ENCODE data around the gene FGR.

FGR gene

DNA sequence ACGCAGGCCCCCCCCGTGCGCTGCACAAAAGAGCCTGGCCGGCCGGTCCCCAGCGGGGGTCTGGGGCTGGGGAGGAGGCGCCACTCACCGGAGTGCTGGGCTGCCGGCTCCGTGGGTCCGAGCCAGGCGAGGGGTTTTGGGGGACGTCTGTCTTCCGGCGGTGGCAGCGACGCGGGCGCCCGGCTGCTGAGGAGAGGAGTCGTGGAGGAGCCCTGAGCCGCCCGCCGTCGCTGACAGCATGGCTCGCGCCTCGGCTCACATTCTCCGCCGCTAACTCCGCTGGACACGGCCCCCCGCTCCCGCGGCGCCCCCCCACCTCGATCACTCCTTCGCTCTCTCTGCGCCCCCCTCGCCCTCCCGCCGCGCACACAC, 31.7 kb downstream of the FGR start:
- H3K9me3 ChIP-seq (ENCODE audit: low read depth, low read length) = no peaks in the 10 kb centered on the region
- DNase-seq (ENCODE audit: low read depth, low spot score) = no peak
- TF ChIP-seq FOXP2 (optimal IDR thresholded peaks at IDR 0.05; ENCODE audit: control extremely low read depth, extremely low read length, insufficient read depth) (no peak), EZH2 (IDR thresholded peaks at IDR 0.05) (no peak)
- H3K9ac ChIP-seq (ENCODE audit: insufficient read length) = peak overlapping the region; percentile 80
- H3K27ac ChIP-seq = 0 out of 2 replicates have a peak overlapping the region, but pooled peaks have one; percentile 36
- H3K4me3 ChIP-seq = peak overlapping the region; percentile 94
- no peaks in the 10 kb centered on the region for H3K36me3 ChIP-seq (ENCODE audit: insufficient read depth, low read length)

DNA sequence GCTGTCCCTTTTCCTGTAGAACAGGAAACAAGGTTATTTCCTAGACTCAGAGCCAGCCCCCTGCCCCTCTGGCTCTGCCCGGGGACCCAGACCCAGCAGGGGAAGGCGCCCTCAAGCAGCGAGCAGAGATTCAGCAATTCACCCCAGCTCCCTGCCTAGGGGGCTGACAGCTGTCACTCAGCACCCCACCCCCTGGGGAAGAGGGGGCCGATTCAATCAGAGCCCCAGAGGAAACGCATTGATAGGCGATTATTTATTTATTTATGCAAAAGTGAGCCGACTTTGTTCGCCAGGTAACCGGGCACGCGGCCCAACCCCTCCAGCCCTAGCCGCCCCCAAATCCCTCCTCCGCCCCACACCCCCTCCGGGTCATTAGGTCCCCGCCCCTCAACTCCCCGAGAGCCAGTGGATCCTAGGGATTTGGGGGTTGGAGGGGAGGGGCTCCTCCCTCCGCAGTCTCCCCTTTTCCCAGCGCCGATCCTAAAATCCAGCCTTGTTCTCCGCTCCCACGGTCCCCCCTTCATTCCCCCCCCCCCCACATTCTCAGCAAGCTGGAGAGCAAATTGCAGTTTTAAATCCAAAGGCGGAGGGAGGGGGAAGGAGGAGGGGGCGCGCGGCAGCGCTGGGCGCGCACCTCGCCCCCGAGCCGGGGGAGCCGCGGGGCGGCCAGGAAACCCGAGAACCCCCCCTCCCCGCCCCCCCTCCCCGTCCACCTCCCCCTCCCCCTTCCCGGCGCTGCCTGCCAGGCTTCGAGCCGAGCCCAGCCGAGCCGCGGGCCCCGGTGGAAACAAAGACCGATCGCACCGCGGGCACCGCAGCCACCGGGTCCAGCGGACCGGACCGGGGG, 32.3 kb downstream of the FGR start:
- Histone ChIP-seq H3K36me3 (ENCODE audit: insufficient read depth, low read length) (no peaks in the 10 kb centered on the region), H3K9me3 (ENCODE audit: low read depth, low read length) (no peaks in the 10 kb centered on the region), H3K9ac (ENCODE audit: insufficient read length) (peak overlapping the region; percentile 80), H3K4me3 (peak overlapping the region; percentile 94), H3K27ac (peak overlapping the region; percentile 75)
- TF ChIP-seq EZH2 (IDR thresholded peaks at IDR 0.05) (no peak), POLR2AphosphoS5 (IDR thresholded peaks at IDR 0.05; ENCODE audit: borderline replicate concordance, low read depth, low read length) (no peak), FOXP2 (optimal IDR thresholded peaks at IDR 0.05; ENCODE audit: control extremely low read depth, extremely low read length, insufficient read depth) (no peak)
- no peak for DNase-seq (ENCODE audit: low read depth, low spot score)

DNA sequence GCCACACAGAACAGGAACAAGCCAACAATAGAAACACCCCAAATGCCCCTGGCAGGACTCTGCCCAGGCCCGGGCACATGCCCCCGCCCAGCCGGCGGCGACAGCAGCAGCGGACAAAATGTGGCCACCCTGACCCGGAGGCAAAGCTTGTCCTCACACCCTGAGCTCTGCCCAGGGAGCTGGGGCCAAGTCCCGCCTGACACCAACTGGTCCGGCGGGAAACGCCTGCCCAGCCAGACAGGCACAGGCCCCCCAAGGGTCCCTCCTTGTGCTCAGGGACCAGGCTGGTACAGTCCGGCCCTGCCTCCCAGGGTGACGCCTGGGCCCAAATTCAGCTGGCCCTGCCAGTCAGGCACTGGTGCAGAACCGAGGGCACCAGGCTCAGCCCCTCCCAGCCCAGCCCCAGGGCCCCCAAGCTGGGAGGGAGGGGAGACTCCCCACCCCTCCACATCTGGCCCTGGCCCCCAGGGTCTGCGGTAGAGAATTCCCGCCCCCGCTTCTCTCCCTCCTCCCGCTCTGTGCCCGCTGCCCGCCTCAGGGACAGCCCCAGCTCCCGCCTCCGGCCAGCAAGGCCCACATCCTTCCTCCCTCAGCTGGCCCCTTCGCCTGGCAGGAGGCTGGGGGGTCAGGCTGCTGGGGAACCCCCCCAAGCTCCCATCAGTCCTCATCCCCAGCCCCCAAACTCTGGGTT, 33.1 kb downstream of the FGR start:
- H3K4me3 ChIP-seq = peak overlapping the region; percentile 94
- no peak for DNase-seq (ENCODE audit: low read depth, low spot score)
- peak overlapping the region; percentile 56 for H3K9ac ChIP-seq (ENCODE audit: insufficient read length)
- no peaks in the 10 kb centered on the region for H3K9me3 ChIP-seq (ENCODE audit: low read depth, low read length)
- H3K27ac ChIP-seq = peak overlapping the region; percentile 75
- H3K36me3 ChIP-seq (ENCODE audit: insufficient read depth, low read length) = no peaks in the 10 kb centered on the region
- TF ChIP-seq POLR2AphosphoS5 (IDR thresholded peaks at IDR 0.05; ENCODE audit: borderline replicate concordance, low read depth, low read length) (no peak), EZH2 (IDR thresholded peaks at IDR 0.05) (no peak), FOXP2 (optimal IDR thresholded peaks at IDR 0.05; ENCODE audit: control extremely low read depth, extremely low read length, insufficient read depth) (no peak)

DNA sequence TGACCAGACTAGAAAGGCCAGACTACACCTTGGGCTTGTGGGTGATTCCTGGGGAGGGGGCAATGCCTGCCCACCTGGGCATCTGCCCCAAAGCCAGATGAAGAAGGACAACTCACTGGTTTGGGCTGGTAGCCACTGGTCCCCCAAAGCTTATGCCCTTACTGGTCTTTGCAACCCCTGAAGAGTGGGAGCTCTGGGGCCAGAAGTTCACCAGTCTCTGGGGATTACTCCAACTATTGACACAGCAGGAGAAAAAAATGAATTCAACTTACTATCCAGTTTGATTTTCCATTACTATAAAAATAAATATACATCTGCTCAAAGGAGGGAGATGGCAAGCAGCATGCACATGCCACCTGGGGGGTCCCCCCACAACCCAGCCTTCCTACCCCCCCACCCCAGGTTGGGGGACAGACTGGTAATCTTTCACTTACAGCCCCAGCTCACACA, 33.6 kb downstream of the FGR start:
- peak overlapping the region; percentile 75 for H3K27ac ChIP-seq

DNA sequence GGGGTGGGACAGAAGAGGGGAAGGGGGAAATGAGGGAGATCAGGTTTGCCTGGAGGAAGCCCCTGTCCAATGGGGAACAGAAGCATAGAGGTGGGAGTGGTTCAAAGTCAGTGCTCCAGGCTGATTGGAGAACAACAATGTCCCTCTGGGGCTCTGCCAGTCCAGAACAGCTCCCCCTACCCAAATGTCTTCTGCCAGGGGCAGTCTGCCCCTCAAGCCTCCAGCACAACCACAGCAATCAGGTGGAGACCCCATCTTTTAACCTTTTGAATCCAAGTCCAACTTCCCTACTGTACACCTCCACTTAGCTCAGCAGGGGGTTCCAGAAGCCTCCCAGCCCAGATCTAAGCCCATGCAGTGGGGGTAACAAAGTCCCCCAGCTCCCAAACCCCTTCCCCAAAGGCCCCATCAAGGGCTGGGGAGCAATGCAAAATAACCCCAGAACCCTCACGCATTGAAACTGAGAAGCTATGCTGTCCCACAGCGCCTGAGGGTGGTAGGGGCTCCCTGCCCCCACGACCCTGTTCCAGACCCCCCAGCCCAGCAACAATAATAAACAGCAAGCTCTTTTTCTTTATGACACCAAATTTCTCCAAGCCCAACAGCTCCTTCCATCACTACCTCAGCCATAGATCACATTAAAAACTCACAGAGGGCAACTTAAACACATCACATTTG, 34.3 kb downstream of the FGR start:
- no peak for DNase-seq (ENCODE audit: low read depth, low spot score)
- H3K27ac ChIP-seq = peak overlapping the region; percentile 75
- H3K36me3 ChIP-seq (ENCODE audit: insufficient read depth, low read length) = no peaks in the 10 kb centered on the region
- H3K4me3 ChIP-seq = peak overlapping the region; percentile 94
- H3K9me3 ChIP-seq (ENCODE audit: low read depth, low read length) = no peaks in the 10 kb centered on the region
- TF ChIP-seq FOXP2 (optimal IDR thresholded peaks at IDR 0.05; ENCODE audit: control extremely low read depth, extremely low read length, insufficient read depth) = no peak
- no peak for TF ChIP-seq POLR2AphosphoS5 (IDR thresholded peaks at IDR 0.05; ENCODE audit: borderline replicate concordance, low read depth, low read length)
- no peak for TF ChIP-seq EZH2 (IDR thresholded peaks at IDR 0.05)
- H3K9ac ChIP-seq (ENCODE audit: insufficient read length) = no peak overlapping the region

More for the DNA sequence above, 33.6 kb downstream of the FGR start:
- H3K9ac ChIP-seq (ENCODE audit: insufficient read length) = peak overlapping the region; percentile 56
- H3K9me3 ChIP-seq (ENCODE audit: low read depth, low read length) = no peaks in the 10 kb centered on the region
- DNase-seq (ENCODE audit: low read depth, low spot score) = no peak
- H3K36me3 ChIP-seq (ENCODE audit: insufficient read depth, low read length) = no peaks in the 10 kb centered on the region
- no peak for TF ChIP-seq FOXP2 (optimal IDR thresholded peaks at IDR 0.05; ENCODE audit: control extremely low read depth, extremely low read length, insufficient read depth)
- no peak for TF ChIP-seq EZH2 (IDR thresholded peaks at IDR 0.05)
- TF ChIP-seq POLR2AphosphoS5 (IDR thresholded peaks at IDR 0.05; ENCODE audit: borderline replicate concordance, low read depth, low read length) = no peak
- peak overlapping the region; percentile 94 for H3K4me3 ChIP-seq

DNA sequence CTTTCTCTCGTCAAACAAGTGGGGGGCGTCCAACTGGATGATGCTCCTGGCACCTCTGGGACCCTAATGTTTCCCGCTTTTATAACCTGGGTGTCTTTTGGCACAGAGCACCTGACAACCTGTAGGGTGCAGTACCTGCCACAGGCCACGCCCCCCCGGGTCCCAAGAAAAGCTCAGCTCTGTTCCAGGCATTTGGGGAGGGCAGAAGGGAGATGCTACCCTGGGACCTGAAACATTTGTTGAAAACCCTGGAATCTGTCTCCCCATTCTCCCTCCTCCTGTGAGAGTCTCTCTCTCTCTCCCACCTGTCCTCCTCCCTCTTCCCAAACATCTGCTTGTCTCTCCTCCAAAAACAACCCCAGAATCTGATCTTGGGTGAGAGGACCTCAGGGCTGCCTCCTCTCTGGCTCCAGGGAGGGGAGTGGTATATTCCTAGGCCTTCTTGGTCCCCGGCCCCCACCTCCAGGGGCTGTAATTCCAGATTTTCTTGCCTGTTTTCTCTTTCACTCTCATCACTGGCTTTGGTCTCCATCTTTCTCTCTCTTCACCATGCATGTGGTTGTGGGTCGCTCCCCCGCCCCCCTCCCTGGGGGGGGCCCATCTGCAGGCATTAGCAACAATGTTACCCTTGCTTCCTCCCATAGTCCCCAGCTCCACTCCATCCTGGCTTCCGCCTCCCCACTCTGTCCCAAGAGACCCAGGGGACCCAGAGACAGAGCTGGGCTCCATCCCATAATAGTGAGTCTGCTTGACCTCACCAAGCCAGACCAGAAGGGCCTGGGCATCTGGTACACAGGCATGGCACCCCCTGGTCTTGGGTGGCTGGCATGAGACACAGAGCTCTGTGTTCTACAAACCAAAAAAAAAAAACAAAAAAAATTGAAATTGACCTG, 35.1 kb downstream of the FGR start:
- Histone ChIP-seq H3K9me3 (ENCODE audit: low read depth, low read length) (no peaks in the 10 kb centered on the region), H3K4me3 (peak overlapping the region; percentile 59), H3K27ac (peak overlapping the region; percentile 54), H3K36me3 (ENCODE audit: insufficient read depth, low read length) (no peaks in the 10 kb centered on the region), H3K9ac (ENCODE audit: insufficient read length) (no peak overlapping the region)
- TF ChIP-seq POLR2AphosphoS5 (IDR thresholded peaks at IDR 0.05; ENCODE audit: borderline replicate concordance, low read depth, low read length) (no peak), EZH2 (IDR thresholded peaks at IDR 0.05) (no peak), FOXP2 (optimal IDR thresholded peaks at IDR 0.05; ENCODE audit: control extremely low read depth, extremely low read length, insufficient read depth) (no peak)
- no peak for DNase-seq (ENCODE audit: low read depth, low spot score)

DNA sequence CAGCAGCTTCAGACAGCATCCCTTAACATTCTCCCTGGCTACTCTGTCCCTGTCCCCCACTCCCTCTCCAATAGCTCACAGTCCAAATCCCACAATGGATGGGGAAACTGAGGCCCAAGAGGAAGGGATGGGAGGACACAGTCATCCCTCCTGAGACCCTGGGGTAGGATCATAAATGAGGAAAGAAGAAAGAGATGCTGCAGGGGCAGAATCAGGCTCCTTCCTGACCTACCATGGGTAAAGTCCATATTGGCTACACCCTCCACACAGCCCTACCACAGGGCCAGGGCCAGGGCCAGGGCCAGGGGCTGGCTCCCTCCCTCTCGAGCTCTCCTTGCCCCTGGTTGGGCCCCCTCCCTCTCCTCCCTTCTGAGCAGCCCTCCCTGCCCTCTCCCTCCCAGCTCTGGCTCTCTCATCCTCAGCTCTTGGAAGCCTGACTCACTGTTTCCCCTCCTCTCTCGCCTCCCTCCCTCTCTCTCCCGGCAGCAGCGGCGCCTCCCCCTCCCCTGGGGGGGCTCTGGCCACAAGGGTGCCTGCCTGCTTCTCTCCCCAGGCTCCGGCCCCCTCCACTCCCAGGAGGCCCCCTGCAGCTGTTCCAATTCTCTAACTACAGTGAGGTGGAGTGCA, 36.0 kb downstream of the FGR start:
- Histone ChIP-seq H3K9ac (ENCODE audit: insufficient read length) (no peak overlapping the region), H3K36me3 (ENCODE audit: insufficient read depth, low read length) (no peaks in the 10 kb centered on the region), H3K27ac (peak overlapping the region; percentile 54; the same call in 1 of the 2 replicates), H3K4me3 (peak overlapping the region; percentile 59), H3K9me3 (ENCODE audit: low read depth, low read length) (no peaks in the 10 kb centered on the region)
- no peak for TF ChIP-seq FOXP2 (optimal IDR thresholded peaks at IDR 0.05; ENCODE audit: control extremely low read depth, extremely low read length, insufficient read depth)
- TF ChIP-seq POLR2AphosphoS5 (IDR thresholded peaks at IDR 0.05; ENCODE audit: borderline replicate concordance, low read depth, low read length) = no peak
- no peak for DNase-seq (ENCODE audit: low read depth, low spot score)
